Esophagus squamous epithelium (tissue), 4 donors: ENCODE results near the gene C14orf119.

Source experiments
- POLR2A ChIP-seq, 4 donors: fragments of 450-650 bp; IDR thresholded peaks; one replicate each; pipeline ENCODE4 v1.6.1; 2017; ENCODE audit warnings: antibody characterized with exemption in 4 of 4, mild to moderate bottlenecking in 4 of 4, moderate library complexity in 3 of 4
- TF ChIP-seq, protein P1 (sequence below), 6 experiments: fragments of 450-650 bp in 4 of 6; fragments of 200-600 bp in 2 of 6; sonication (generic) in 2 of 6; IDR thresholded peaks; one replicate each; pipeline ENCODE4 v1.5.1; 2016 to 2019; ENCODE audit warnings: antibody characterized with exemption in 6 of 6, mild to moderate bottlenecking in 4 of 6, moderate library complexity in 4 of 6

DNA sequence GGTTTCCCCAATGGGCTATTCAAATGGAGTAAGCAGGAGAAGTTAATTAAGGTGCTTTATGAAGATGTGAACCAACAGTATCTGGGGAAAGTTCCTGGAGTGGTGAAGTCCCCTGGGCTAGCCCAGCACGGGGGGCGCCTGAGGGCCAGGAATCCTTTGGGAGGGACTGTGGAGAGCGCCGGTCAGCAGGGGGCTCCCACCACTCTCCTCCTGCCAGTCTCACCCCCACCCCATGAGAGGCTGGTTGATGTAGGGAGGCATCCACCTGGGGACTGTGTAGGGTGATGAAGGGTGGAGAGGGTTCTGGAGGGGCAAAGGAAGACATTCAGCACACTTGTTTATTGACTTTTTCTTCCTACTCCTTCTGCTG is 19.3 kb downstream of the C14orf119 start:
- TF ChIP-seq POLR2A (IDR thresholded peaks at IDR 0.05), result no peak
- TF ChIP-seq, protein P1, sequence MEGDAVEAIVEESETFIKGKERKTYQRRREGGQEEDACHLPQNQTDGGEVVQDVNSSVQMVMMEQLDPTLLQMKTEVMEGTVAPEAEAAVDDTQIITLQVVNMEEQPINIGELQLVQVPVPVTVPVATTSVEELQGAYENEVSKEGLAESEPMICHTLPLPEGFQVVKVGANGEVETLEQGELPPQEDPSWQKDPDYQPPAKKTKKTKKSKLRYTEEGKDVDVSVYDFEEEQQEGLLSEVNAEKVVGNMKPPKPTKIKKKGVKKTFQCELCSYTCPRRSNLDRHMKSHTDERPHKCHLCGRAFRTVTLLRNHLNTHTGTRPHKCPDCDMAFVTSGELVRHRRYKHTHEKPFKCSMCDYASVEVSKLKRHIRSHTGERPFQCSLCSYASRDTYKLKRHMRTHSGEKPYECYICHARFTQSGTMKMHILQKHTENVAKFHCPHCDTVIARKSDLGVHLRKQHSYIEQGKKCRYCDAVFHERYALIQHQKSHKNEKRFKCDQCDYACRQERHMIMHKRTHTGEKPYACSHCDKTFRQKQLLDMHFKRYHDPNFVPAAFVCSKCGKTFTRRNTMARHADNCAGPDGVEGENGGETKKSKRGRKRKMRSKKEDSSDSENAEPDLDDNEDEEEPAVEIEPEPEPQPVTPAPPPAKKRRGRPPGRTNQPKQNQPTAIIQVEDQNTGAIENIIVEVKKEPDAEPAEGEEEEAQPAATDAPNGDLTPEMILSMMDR (IDR thresholded peaks at IDR 0.05), result no peak
